DOHH2 (cell line): ENCODE results near the gene ADGRL3.

Experiments used
- CTCF ChIP-seq: fragments of 200-600 bp; sonication (generic); IDR thresholded peaks from one replicate; pipeline ENCODE4 v1.5.1; 2014; ENCODE audit warnings: antibody characterized with exemption, mild to moderate bottlenecking, low read depth, low read length; ENCODE audit not compliant: poor library complexity, severe bottlenecking
- EZH2phosphoT487 ChIP-seq: fragments of 200-600 bp; sonication (generic); IDR thresholded peaks from 2 replicates; pipeline ENCODE4 v1.6.1; 2017; ENCODE audit warnings: borderline replicate concordance, mild to moderate bottlenecking, antibody characterized with exemption, low read length, moderate library complexity, mixed read lengths

DNA sequence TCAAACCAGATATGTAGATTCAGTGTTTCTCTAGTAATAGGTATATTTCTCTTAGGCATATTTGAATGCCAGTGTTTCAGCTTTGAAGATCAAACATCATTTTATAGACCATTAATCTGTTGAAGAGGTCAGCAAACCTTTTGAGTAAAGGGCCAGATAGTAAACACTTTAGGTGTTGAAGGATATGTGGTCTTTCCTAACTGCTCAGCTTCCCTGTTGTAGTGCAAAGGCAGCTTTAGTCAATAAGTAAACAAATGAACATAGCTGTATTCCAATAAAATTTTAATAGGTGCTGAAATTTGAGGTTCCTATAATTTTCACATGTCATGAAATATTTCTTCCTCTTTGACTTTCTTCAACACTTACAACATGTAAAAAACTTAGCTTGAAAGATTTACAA is 201.6 kb downstream of the ADGRL3 start:
- TF ChIP-seq CTCF (no peak), EZH2phosphoT487 (no peak)
